GM12878 (cell line): ENCODE measurements around the gene RIMBP2. TPM values are rescaled to one million over a fixed set of nuclear protein-coding genes. Genes with fewer than 3 reads are reported as not detected.
"Not testable (repeated sequence)": the region's sequence is repeated elsewhere in the genome, so short reads cannot be mapped to it uniquely, and the experiment has no call there.

Source experiments
- ATAC-seq: fragments of 200-7000 bp; cut with Tn5 transposase; 3 replicates; pipeline ENCODE4 v1.9.1; 2020; ENCODE audit warnings: mild to moderate bottlenecking, moderate library complexity
- BruUV-seq: library from RNA; stranded (reverse); fragments of 400-500 nt; replicated peaks from 2 replicates; lab custom pipeline; 2021; lab: Mats Ljungman, UMichigan
- CTCF ChIA-PET: fragments of 300-600 bp; sonication (Branson Sonifier 250); formaldehyde crosslinking; extraction: SDS; loops from one replicate; lab custom pipeline; 2021; ENCODE audit warnings: inconsistent platforms; lab: Yijun Ruan, JAX
- POLR2A ChIA-PET: fragments of 350-600 bp; formaldehyde crosslinking; extraction: SDS; loops from one replicate; lab custom pipeline; 2021; ENCODE audit warnings: inconsistent platforms; lab: Charles Lee
- RAD21 ChIA-PET: fragments of 300-600 bp; sonication (Branson Sonifier 250); formaldehyde crosslinking; loops from one replicate; lab custom pipeline; 2023; ENCODE audit warnings: antibody characterized with exemption; ENCODE audit not compliant: unreplicated experiment; lab: Charles Lee
- SMC1A ChIA-PET: fragments of 300-600 bp; sonication (Branson Sonifier 250); formaldehyde crosslinking; loops from one replicate; lab custom pipeline; 2023; ENCODE audit not compliant: unreplicated experiment, uncharacterized antibody; lab: Charles Lee
- DNase-seq: peaks from one replicate; pipeline ENCODE4 v3.0.0-alpha.2; 2011; ENCODE audit warnings: low read depth, low spot score
- FAIRE-seq: peaks from 3 replicates; lab custom pipeline; 2011; peaks lifted over from hg19 to GRCh38; lab: Jason Lieb, UNC
- H2AFZ ChIP-seq: 2 replicates; pipeline ENCODE4 v1.6.0; 2011; ENCODE audit warnings: low read depth, low read length, control low read depth; ENCODE audit not compliant: control insufficient read depth
- H3K27ac ChIP-seq: 2 replicates; pipeline ENCODE4 v1.5.1; 2011; ENCODE audit warnings: control low read depth; ENCODE audit not compliant: control insufficient read depth, insufficient read depth
- H3K27me3 ChIP-seq, 2 experiments: replicated peaks in 1 of 2; 2 replicates each; pipeline versions ENCODE4 v1.6.0 to v1.6.1; 2011; ENCODE audit warnings: low read length in 1 of 2; ENCODE audit not compliant: control insufficient read depth in 2 of 2, insufficient read depth in 2 of 2
- H3K36me3 ChIP-seq, 2 experiments: 2 replicates each; pipeline ENCODE4 v1.5.1; 2011; ENCODE audit warnings: low read length in 1 of 2; ENCODE audit not compliant: control insufficient read depth in 2 of 2, insufficient read depth in 2 of 2
- H3K4me1 ChIP-seq: 2 replicates; pipeline ENCODE4 v1.6.1; 2011; ENCODE audit warnings: mild to moderate bottlenecking, low read length, moderate library complexity, mixed read lengths; ENCODE audit not compliant: control insufficient read depth, insufficient read depth
- H3K4me2 ChIP-seq: 2 replicates; pipeline ENCODE4 v1.6.0; 2011; ENCODE audit warnings: control low read depth; ENCODE audit not compliant: control insufficient read depth, insufficient read depth
- H3K4me3 ChIP-seq: fragments of 200-600 bp; sonication (generic); 2 replicates; pipeline ENCODE4 v1.5.1; 2016
- H3K79me2 ChIP-seq: 2 replicates; pipeline ENCODE4 v1.6.0; 2011; ENCODE audit warnings: low read length; ENCODE audit not compliant: control insufficient read depth, insufficient read depth
- H3K9ac ChIP-seq: 2 replicates; pipeline ENCODE4 v1.8.0; 2011; ENCODE audit warnings: low read length, control low read depth, mixed read lengths; ENCODE audit not compliant: control insufficient read depth, insufficient read depth
- H3K9me3 ChIP-seq: replicated peaks from 3 replicates; pipeline ENCODE4 v1.5.1; 2011; ENCODE audit warnings: mild to moderate bottlenecking, low read length; ENCODE audit not compliant: control insufficient read depth, insufficient read depth
- H4K20me1 ChIP-seq: 2 replicates; pipeline ENCODE4 v1.6.0; 2011; ENCODE audit not compliant: control insufficient read depth, insufficient read depth
- BCL3 ChIP-seq: IDR thresholded peaks from 2 replicates; pipeline ENCODE4 v1.6.1; 2011; ENCODE audit warnings: borderline replicate concordance, low read depth, mild to moderate bottlenecking, moderate library complexity, low read length; ENCODE audit not compliant: insufficient read depth, poor library complexity, severe bottlenecking
- CBFB ChIP-seq: IDR thresholded peaks from 2 replicates; pipeline ENCODE4 v1.6.1; 2016; ENCODE audit warnings: antibody characterized with exemption, low read depth
- CBX5 ChIP-seq: sonication (generic); IDR thresholded peaks from 2 replicates; pipeline ENCODE4 v1.6.1; 2016; ENCODE audit warnings: low read depth, moderate library complexity, mild to moderate bottlenecking, inconsistent platforms
- ELK1 ChIP-seq: IDR thresholded peaks from 2 replicates; pipeline ENCODE4 v1.6.1; 2012; ENCODE audit warnings: low read depth, low read length, improper control_type of control experiment
- IRF4 ChIP-seq: IDR thresholded peaks from 2 replicates; pipeline ENCODE4 v1.6.1; 2011; ENCODE audit warnings: low read depth, low read length
- NBN ChIP-seq: fragments of 450-650 bp; IDR thresholded peaks from 2 replicates; pipeline ENCODE4 v1.6.1; 2016
- PKNOX1 ChIP-seq: fragments of 450-650 bp; IDR thresholded peaks from 2 replicates; pipeline ENCODE4 v1.6.1; 2016; ENCODE audit warnings: mild to moderate bottlenecking
- PRDM15 ChIP-seq: fragments of 450-650 bp; formaldehyde crosslinking; IDR thresholded peaks from 2 replicates; pipeline ENCODE4 v1.4.0; 2020; ENCODE audit warnings: mild to moderate bottlenecking, moderate library complexity
- RAD51 ChIP-seq: fragments of 450-650 bp; IDR thresholded peaks from 2 replicates; pipeline ENCODE4 v1.6.1; 2016; ENCODE audit warnings: moderate library complexity, mild to moderate bottlenecking, inconsistent platforms
- WGBS: methylation state at CpG from one replicate; pipeline ENCODE4 v1.1.6; 2016; ENCODE audit warnings: low lambda C conversion rate; ENCODE audit not compliant: insufficient replicate concordance, insufficient coverage; ENCODE audit errors: missing lambda C conversion rate; 5-methylcytosine and 5-hydroxymethylcytosine counted together
- in situ Hi-C: fragments of 300-500 bp; cut with MboI; formaldehyde crosslinking; loops from 9 replicates; pipeline ENCODE4 v1.14.3; 2018; ENCODE audit warnings: mixed read lengths
- intact Hi-C: fragments of 100-400 bp; cut with micrococcal nuclease; formaldehyde crosslinking; loops from one replicate; pipeline ENCODE4 v1.14.2; 2022; ENCODE audit not compliant: unreplicated experiment
- polyA plus RNA-seq, 11 experiments: library from polyadenylated mRNA; depleted of rRNA in 4 of 11; unstranded in 6 of 11; stranded (reverse) in 5 of 11; fragments of >200 nt; fragmentation: Nextera tagmentation in 4 of 11; fragmentation: Illumina TruSeq in 1 of 11; extraction: Ambion mirVana in 4 of 11; extraction: Trizol in 1 of 11; gene quantifications; 1 replicate in 1 of 11; 2 replicates in 10 of 11; pipeline versions ENCODE4 v1.2.1 to v1.2.3, GENCODE V29; 2011 to 2016; ENCODE audit warnings: inconsistent platforms in 2 of 11, missing spikeins in 2 of 11, low read depth in 1 of 11
- total RNA-seq, 4 experiments: library from RNA; depleted of rRNA in 3 of 4; stranded (reverse); fragments of >200 nt in 3 of 4; fragmentation: Illumina TruSeq in 1 of 4; extraction: Trizol in 1 of 4; gene quantifications; 2 replicates each; pipeline versions ENCODE4 v1.2.1 to v1.2.3, GENCODE V29; 2013 to 2021

RIMBP2 gene
- total and polyA plus RNA-seq, 10 of the 15 experiments (the other 5 are each of a cell fraction or from before 2014, with no cell fraction given) = 0.04 to 2.9 (median 0.07) TPM; not detected in 1

GRCh38 chr12:130752037-130752436, 35.9 kb upstream of the RIMBP2 start:
- FAIRE-seq, H2AFZ ChIP-seq, BruUV-seq, H3K36me3 ChIP-seq, H3K4me2 ChIP-seq, ATAC-seq, H3K27ac ChIP-seq, H3K27me3 ChIP-seq, DNase-seq, SMC1A ChIA-PET, H3K4me3 ChIP-seq, H3K4me1 ChIP-seq, H3K79me2 ChIP-seq, intact Hi-C loops, H3K9me3 ChIP-seq, H3K9ac ChIP-seq, POLR2A ChIA-PET, H4K20me1 ChIP-seq: not testable (repeated sequence)
- 67% methylated on average over 11 of the region's 11 CpGs for WGBS
- ChIA-PET RAD21 (interaction anchor here (0.7 kb wide), 1 partner anchor 9 kb away, joined by 3 read pairs; no protein-coding TSS in a partner anchor), CTCF (interaction anchor here (0.8 to 1.4 kb wide), 3 partner anchors 21 to 703 kb away, joined by 3 to 5 read pairs (median 3); no protein-coding TSS in a partner anchor)
- in situ Hi-C loops = loop anchor here (5.0 kb wide), 1 partner anchor 705 kb away; no protein-coding TSS in a partner anchor

GRCh38 chr12:130748786-130749185, 32.7 kb upstream of the RIMBP2 start:
- H3K4me1 ChIP-seq = no peaks in the 10 kb centered on the region; the same call in 1 of the 2 replicates
- H3K27ac ChIP-seq = no peak overlapping the region
- no peak overlapping the region for H3K4me2 ChIP-seq
- no peak overlapping the region for H3K9ac ChIP-seq
- H4K20me1 ChIP-seq = no peaks in the 10 kb centered on the region
- SMC1A ChIA-PET = interaction anchor here (0.7 to 1.7 kb wide), 8 partner anchors 20 to 699 kb away, joined by 3 to 6 read pairs (median 3); no protein-coding TSS in a partner anchor
- H3K27me3 ChIP-seq = no peaks in the 10 kb centered on the region
- CTCF ChIA-PET = interaction anchor here (0.7 to 1.9 kb wide), 15 partner anchors 8 to 723 kb away, joined by 3 to 14 read pairs (median 3); no protein-coding TSS in a partner anchor
- no peaks in the 10 kb centered on the region for H3K79me2 ChIP-seq
- BruUV-seq = no TSS peak
- FAIRE-seq = no peak
- H2AFZ ChIP-seq = no peak overlapping the region
- no peaks in the 10 kb centered on the region for H3K9me3 ChIP-seq
- no peak overlapping the region for H3K4me3 ChIP-seq
- POLR2A ChIA-PET = no interaction called here
- no peaks in the 10 kb centered on the region for H3K36me3 ChIP-seq
- ATAC-seq = no peak
- RAD21 ChIA-PET = interaction anchor here (1.0 to 1.5 kb wide), 3 partner anchors 35 to 722 kb away, joined by 3 to 5 read pairs (median 3); no protein-coding TSS in a partner anchor
- in situ Hi-C loops (no loop called here), intact Hi-C loops (loop anchor here (1.0 to 10.0 kb wide), 4 partner anchors 174 to 701 kb away; no protein-coding TSS in a partner anchor)
- WGBS = 42% methylated on average over 10 of the region's 10 CpGs
- DNase-seq = no peak
- TF ChIP-seq CBX5 (no peak), RAD51 (no peak), ELK1 (no peak), IRF4 (no peak), PRDM15 (no peak), CBFB (no peak), NBN (no peak), PKNOX1 (no peak), BCL3 (no peak)
